B cell (primary cell): ENCODE data around the gene SLC22A12. TPM values are rescaled to one million over a fixed set of nuclear protein-coding genes. Genes with fewer than 3 reads are reported as not detected.

Source experiments
- ATAC-seq: fragments of 200-7000 bp; cut with Tn5 transposase; one replicate; pipeline ENCODE4 v1.10.0; 2021; ENCODE audit warnings: low read depth, mild to moderate bottlenecking, moderate number of reproducible peaks, moderate library complexity
- CTCF ChIA-PET: fragments of 350-600 bp; sonication (Branson Sonifier 250); formaldehyde crosslinking; loops from one replicate; lab custom pipeline; 2021; ENCODE audit warnings: antibody characterized with exemption, inconsistent platforms; lab: Charles Lee
- POLR2A ChIA-PET: fragments of 350-600 bp; sonication (Branson Sonifier 250); formaldehyde crosslinking; loops from one replicate; lab custom pipeline; 2021; ENCODE audit warnings: antibody characterized with exemption; lab: Charles Lee
- DNase-seq: peaks from one replicate; pipeline ENCODE4 v3.0.0; 2013
- H2AFZ ChIP-seq: 2 replicates; pipeline ENCODE4 v1.6.1; 2012; ENCODE audit warnings: mild to moderate bottlenecking, low read depth, low read length; ENCODE audit not compliant: insufficient read depth, poor library complexity, severe bottlenecking
- H3K27ac ChIP-seq, 2 donors: 1 replicate in 1 of 2; 2 replicates in 1 of 2; pipeline ENCODE4 v1.5.1; 2012 to 2013; ENCODE audit warnings: low read length in 2 of 2, mild to moderate bottlenecking in 2 of 2, moderate library complexity in 1 of 2
- H3K27me3 ChIP-seq, 4 experiments: fragments of 200-600 bp in 1 of 4; sonication (generic) in 1 of 4; replicated peaks in 1 of 4; 1 replicate in 2 of 4; 2 replicates in 2 of 4; pipeline versions ENCODE4 v1.6.1 to v1.7.0; 2013 to 2016; ENCODE audit warnings: low read length in 3 of 4, mild to moderate bottlenecking in 2 of 4, mixed read lengths in 1 of 4, moderate library complexity in 1 of 4; ENCODE audit not compliant: insufficient read depth in 4 of 4, control insufficient read depth in 3 of 4; ENCODE audit errors: control extremely low read depth in 1 of 4
- H3K36me3 ChIP-seq, 2 experiments: replicated peaks in 1 of 2; 1 replicate in 1 of 2; 2 replicates in 1 of 2; pipeline versions ENCODE4 v1.6.1 to v1.7.1; 2013; ENCODE audit warnings: low read length in 1 of 2; ENCODE audit not compliant: insufficient read depth in 2 of 2, control insufficient read depth in 1 of 2; ENCODE audit errors: control extremely low read depth in 1 of 2, extremely low read depth in 1 of 2
- H3K4me1 ChIP-seq, 2 donors: fragments of 200-600 bp in 1 of 2; sonication (generic) in 1 of 2; 1 replicate in 1 of 2; 2 replicates in 1 of 2; pipeline versions ENCODE4 v1.5.1 to v1.6.1; 2013 to 2017; ENCODE audit warnings: low read length in 2 of 2; ENCODE audit not compliant: control insufficient read depth in 2 of 2, insufficient read depth in 2 of 2
- H3K4me2 ChIP-seq: replicated peaks from 2 replicates; pipeline ENCODE3; 2012; ENCODE audit warnings: mild to moderate bottlenecking, low read depth, low read length; ENCODE audit not compliant: poor library complexity, severe bottlenecking
- H3K4me3 ChIP-seq, 5 experiments: fragments of 200-600 bp in 1 of 5; sonication (generic) in 1 of 5; 1 replicate in 3 of 5; 2 replicates in 2 of 5; pipeline versions ENCODE4 v1.5.1 to v1.7.0; 2011 to 2016; ENCODE audit warnings: low read length in 4 of 5, mild to moderate bottlenecking in 4 of 5, low read depth in 2 of 5, control low read depth in 1 of 5, moderate library complexity in 1 of 5; ENCODE audit not compliant: insufficient read depth in 1 of 5; ENCODE audit errors: control extremely low read depth in 1 of 5, extremely low read depth in 1 of 5
- H3K79me2 ChIP-seq: fragments of 200-600 bp; sonication (generic); one replicate; pipeline ENCODE4 v1.6.0; 2016; ENCODE audit warnings: low read length; ENCODE audit not compliant: control insufficient read depth, insufficient read depth
- H3K9ac ChIP-seq: fragments of 200-600 bp; sonication (generic); 2 replicates; pipeline ENCODE4 v1.6.1; 2017; ENCODE audit warnings: mild to moderate bottlenecking, low read length, moderate library complexity
- H3K9me3 ChIP-seq, 3 donors: one replicate each; pipeline versions ENCODE4 v1.6.1 to v1.7.1; 2013; ENCODE audit warnings: low read length in 2 of 3; ENCODE audit not compliant: control insufficient read depth in 2 of 3, insufficient read depth in 1 of 3; ENCODE audit errors: control extremely low read depth in 1 of 3
- H4K20me1 ChIP-seq: 2 replicates; pipeline ENCODE4 v1.6.0; 2012; ENCODE audit warnings: mild to moderate bottlenecking, low read length; ENCODE audit not compliant: insufficient read depth, control insufficient read depth, poor library complexity, severe bottlenecking
- H3K27ac Mint-ChIP-seq: one replicate; pipeline ENCODE4 v1.8.0; 2021; ENCODE audit warnings: mixed read lengths
- H3K27me3 Mint-ChIP-seq: one replicate; pipeline ENCODE4 v1.8.0; 2021; ENCODE audit warnings: mixed read lengths
- H3K4me1 Mint-ChIP-seq: one replicate; pipeline ENCODE4 v1.8.0; 2021; ENCODE audit warnings: mixed read lengths
- H3K4me3 Mint-ChIP-seq: one replicate; pipeline ENCODE4 v1.8.0; 2021; ENCODE audit warnings: mixed read lengths
- H3K9me3 Mint-ChIP-seq: one replicate; pipeline ENCODE4 v1.8.0; 2022; ENCODE audit warnings: mixed read lengths; ENCODE audit not compliant: insufficient read depth
- EZH2 ChIP-seq: IDR thresholded peaks from 2 replicates; pipeline ENCODE4 v1.6.1; 2012; ENCODE audit warnings: borderline replicate concordance, low read depth, mild to moderate bottlenecking, moderate library complexity, low read length; ENCODE audit not compliant: insufficient read depth, poor library complexity, severe bottlenecking
- WGBS: methylation state at CpG from one replicate; pipeline ENCODE4 v1.1.5; 2013; ENCODE audit warnings: missing lambda C conversion rate; ENCODE audit not compliant: insufficient coverage; 5-methylcytosine and 5-hydroxymethylcytosine counted together
- intact Hi-C: fragments of 100-400 bp; cut with micrococcal nuclease; formaldehyde crosslinking; loops from one replicate; pipeline ENCODE4 v1.10.0; 2022
- polyA plus RNA-seq: library from polyadenylated mRNA; depleted of rRNA; stranded (reverse); fragments of >200 nt; gene quantifications from 2 replicates; pipeline ENCODE4 v1.2.3, GENCODE V29; 2012
- total RNA-seq, 2 donors: library from RNA; stranded (reverse); fragments of 120-200 nt in 1 of 2; gene quantifications; 1 replicate in 1 of 2; 2 replicates in 1 of 2; pipeline versions ENCODE4 v1.2.3 to v1.2.4, GENCODE V29; 2013 to 2022
- TF ChIP-seq, protein P1 (sequence below): fragments of 200-600 bp; IDR thresholded peaks from one replicate; pipeline ENCODE4 v1.8.0; 2022; ENCODE audit warnings: antibody characterized with exemption, mild to moderate bottlenecking

Gene SLC22A12
- total and polyA plus RNA-seq, 2 donors (not counting 1 experiment from before 2014, with no cell fraction given): not detected

DNA sequence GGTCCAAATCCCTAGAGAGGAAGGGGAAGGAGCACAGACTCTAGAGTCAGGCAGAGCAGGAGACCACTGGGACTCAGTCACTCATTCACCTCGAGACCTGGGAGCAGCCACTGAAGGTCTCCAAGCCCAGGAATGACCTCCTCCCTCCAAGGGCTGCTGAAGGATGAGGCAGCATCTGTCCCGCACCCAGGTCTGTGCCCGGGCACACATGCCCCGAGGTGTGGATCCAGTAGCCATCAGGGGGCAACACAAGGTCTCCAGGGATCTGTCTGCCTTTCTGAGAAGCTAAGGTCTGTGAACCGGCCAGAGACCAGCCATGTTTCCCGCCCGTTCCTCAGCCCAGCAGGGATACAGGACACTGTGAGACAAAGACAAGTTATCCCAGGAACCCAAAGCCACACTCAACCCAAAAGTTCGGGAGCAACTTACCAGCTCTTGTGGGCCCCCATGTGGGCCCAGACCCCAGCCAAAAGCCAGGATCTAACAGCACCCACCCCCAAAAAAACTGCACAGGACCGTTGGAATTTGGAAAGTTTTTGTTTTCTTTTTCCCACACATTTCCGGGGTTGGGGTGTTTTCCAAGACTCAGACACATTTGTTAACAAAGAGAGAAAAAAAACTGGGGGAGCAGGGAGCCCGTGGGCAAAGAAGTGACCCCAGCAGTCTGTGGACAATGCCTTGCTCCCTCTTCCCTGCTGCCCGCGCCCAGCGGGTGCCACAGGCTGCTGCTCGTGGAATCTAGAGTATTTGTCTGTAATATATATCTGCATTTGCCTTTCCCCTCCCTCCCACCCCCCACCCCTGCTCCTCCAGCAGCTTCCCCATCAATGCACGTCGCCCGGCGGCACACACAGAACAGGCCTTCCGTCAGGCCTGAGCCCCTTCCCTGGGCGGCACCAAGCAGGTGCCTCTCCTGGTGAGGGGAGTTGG is 14.9 kb downstream of the SLC22A12 start:
- Mint-ChIP-seq H3K27me3 (peaks cover 4% of the 10 kb centered on the region), H3K9me3 (no peaks in the 10 kb centered on the region), H3K4me3 (no peak overlapping the region), H3K4me1 (peaks cover 3% of the 10 kb centered on the region), H3K27ac (no peak overlapping the region)
- Histone ChIP-seq H3K79me2 (no peaks in the 10 kb centered on the region), H3K27ac (no peak overlapping the region), H3K36me3 (no peaks in the 10 kb centered on the region), H2AFZ (no peak overlapping the region), H3K9ac (no peak overlapping the region), H3K4me1 (peaks cover 0 to 3% of the 10 kb centered on the region in 2 donors), H3K9me3 (no peaks in the 10 kb centered on the region), H3K27me3 (peaks cover 0 to 6% (median 0%) of the 10 kb centered on the region in 4 experiments), H4K20me1 (no peaks in the 10 kb centered on the region), H3K4me2 (no peak overlapping the region), H3K4me3 (no peak overlapping the region)
- ChIA-PET POLR2A (no interaction called here), CTCF (no interaction called here)
- no peak for DNase-seq
- ATAC-seq: no peak
- intact Hi-C loops: no loop called here
- WGBS: 83% methylated on average over 8 of the region's 21 CpGs
- TF ChIP-seq EZH2: no peak
- TF ChIP-seq, protein P1, sequence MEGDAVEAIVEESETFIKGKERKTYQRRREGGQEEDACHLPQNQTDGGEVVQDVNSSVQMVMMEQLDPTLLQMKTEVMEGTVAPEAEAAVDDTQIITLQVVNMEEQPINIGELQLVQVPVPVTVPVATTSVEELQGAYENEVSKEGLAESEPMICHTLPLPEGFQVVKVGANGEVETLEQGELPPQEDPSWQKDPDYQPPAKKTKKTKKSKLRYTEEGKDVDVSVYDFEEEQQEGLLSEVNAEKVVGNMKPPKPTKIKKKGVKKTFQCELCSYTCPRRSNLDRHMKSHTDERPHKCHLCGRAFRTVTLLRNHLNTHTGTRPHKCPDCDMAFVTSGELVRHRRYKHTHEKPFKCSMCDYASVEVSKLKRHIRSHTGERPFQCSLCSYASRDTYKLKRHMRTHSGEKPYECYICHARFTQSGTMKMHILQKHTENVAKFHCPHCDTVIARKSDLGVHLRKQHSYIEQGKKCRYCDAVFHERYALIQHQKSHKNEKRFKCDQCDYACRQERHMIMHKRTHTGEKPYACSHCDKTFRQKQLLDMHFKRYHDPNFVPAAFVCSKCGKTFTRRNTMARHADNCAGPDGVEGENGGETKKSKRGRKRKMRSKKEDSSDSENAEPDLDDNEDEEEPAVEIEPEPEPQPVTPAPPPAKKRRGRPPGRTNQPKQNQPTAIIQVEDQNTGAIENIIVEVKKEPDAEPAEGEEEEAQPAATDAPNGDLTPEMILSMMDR: no peak

DNA sequence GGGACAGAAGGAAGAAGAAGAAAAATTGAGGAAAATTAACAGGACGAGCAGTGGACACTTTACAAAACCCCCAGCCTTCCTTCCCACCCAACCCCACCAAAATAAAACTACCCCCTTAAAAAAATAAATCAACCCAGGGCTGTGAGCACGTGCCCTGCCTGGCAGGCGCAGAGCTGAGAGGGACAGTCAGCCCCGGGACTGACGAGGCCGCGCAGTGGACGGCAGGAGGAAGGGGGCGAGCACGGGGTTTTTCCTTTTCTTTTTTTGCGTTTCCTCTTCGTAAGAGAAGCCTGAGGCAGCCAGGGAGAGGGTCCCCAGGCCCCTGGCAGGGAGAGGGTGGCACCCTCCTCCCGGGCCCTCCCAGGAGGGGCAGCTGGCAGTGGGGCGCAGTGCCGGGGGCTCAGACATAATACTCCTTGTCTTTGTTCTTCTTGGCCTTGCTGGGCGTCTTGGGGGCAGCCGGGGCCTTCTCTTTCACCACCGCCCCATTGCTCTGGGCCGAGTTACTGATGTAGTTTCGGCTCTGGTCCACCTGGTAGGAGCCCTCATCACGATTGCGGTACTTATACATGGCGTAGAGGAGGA is 15.9 kb downstream of the SLC22A12 start:
- no peak overlapping the region for H3K9ac ChIP-seq
- no peak overlapping the region for H3K4me3 ChIP-seq
- H3K27me3 Mint-ChIP-seq: peaks cover 4% of the 10 kb centered on the region
- no peak for ATAC-seq
- H3K27me3 ChIP-seq: peaks cover 0 to 6% (median 0%) of the 10 kb centered on the region in 4 experiments
- H3K27ac Mint-ChIP-seq: no peak overlapping the region
- no peak overlapping the region for H2AFZ ChIP-seq
- peaks cover 0 to 3% (median 0%) of the 10 kb centered on the region in 3 donors for H3K9me3 ChIP-seq
- no peak overlapping the region for H3K27ac ChIP-seq
- no peak overlapping the region for H3K4me3 Mint-ChIP-seq
- no peaks in the 10 kb centered on the region for H4K20me1 ChIP-seq
- no peaks in the 10 kb centered on the region for H3K36me3 ChIP-seq
- no peaks in the 10 kb centered on the region for H3K79me2 ChIP-seq
- no peak overlapping the region for H3K4me2 ChIP-seq
- H3K4me1 ChIP-seq: peaks cover 0 to 3% of the 10 kb centered on the region in 2 donors
- WGBS: 85% methylated on average over 20 of the region's 23 CpGs
- no peak for DNase-seq
- CTCF ChIA-PET: no interaction called here
- TF ChIP-seq, protein P1: no peak
- TF ChIP-seq EZH2: no peak
- no peaks in the 10 kb centered on the region for H3K9me3 Mint-ChIP-seq
- peaks cover 3% of the 10 kb centered on the region for H3K4me1 Mint-ChIP-seq
- POLR2A ChIA-PET: no interaction called here
- intact Hi-C loops: no loop called here
